Central memory CD4-positive, alpha-beta T cell (primary cell): ENCODE results near the gene RUBCNL.

Experiments
- DNase-seq: peaks from one replicate; pipeline ENCODE4 v3.0.0; 2022

The RUBCNL gene

DNA sequence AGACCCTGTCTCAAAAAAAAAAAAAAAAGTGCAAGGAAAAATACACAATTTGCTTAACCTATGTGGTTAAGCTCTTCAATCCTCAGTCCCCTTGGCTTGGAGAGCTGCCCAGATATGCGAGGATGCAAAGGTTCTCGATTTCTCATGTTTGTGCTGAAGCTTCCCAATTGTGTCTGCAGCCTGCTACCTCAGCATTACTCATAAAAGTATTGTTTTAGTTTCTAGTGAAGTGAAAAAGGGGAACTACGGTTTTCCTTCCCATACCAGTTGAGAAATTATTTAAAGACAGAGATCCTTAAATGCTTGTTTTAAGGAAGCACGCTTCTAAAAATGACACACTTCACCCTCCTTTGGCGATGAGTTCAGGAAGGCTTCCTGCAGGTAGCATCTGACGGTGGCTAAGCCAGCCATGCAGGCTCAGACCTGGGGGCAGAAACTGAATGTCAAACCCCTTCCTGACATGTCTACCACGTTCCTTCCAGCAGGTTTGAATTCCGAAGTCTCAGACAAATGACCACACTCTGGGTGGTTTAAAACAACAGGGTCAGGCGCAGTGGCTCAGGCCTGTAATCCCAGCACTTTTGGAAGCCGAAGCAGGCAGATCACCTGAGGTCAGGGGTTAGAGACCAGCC is 47.9 kb downstream of the RUBCNL start:
- DNase-seq = no peak

- no peak for DNase-seq
These were observed 49.4 kb downstream of the RUBCNL start for GRCh38 chr13:46337700-46338099.

DNA sequence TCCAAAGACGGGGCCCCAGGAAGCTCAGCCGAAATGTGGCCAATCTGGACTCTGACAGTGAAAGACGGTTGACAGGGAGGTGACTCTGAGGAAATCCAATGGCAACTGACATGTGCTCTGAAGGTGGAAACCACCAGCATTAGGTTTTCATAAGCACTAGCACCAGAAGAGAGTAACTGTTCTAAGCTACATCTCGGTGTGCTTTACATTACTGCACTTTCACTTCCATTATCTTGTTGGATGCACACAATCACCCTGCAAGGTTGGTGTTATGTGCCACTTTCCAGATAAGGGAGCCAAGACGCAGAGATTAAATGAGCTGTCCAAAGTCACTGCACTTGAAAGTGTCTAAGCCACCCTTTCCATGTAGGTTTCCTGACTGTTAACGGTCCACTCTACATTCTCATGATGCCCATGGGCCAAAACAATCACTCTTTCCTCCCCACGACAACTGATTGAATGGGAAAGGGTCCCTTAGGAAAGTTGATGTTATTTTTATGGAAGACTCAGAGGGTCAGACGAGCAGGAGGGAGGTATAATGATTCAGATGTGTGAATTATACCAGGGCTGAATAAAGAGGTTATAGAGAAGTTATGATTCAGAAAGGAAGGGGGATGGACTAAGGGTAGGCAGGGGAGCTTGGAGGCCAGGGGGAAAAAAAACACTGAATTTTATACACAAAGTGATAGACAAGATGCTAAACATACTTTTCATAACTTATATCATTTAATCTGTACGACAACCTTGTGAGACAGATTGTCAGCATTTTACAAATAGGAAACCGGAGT is 52.8 kb downstream of the RUBCNL start:
- DNase-seq = no peak

GRCh38 chr13:46332772-46333171 is 54.3 kb downstream of the RUBCNL start:
- no peak for DNase-seq

DNA sequence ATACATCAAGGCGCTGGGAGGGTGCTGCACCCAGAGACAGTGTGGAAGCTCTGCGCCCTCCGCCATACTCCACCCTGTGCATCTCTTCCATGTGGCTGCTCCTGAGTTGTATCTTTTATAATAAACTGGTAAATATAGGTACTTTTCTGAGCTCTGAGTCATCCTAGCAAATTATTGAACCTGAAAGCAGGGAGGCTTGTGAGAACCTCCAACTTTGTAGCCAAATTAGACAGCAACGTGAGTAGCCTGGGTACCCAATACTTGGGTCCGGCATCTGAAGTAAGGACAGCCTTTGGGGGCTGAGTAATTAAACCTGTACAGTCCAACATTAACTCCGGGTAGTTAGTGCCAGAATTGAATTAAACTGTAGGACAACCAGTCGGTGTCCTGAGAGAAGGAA is 57.4 kb downstream of the RUBCNL start:
- no peak for DNase-seq

GRCh38 chr13:46327246-46327645 is 59.8 kb downstream of the RUBCNL start:
- DNase-seq = no peak

DNA sequence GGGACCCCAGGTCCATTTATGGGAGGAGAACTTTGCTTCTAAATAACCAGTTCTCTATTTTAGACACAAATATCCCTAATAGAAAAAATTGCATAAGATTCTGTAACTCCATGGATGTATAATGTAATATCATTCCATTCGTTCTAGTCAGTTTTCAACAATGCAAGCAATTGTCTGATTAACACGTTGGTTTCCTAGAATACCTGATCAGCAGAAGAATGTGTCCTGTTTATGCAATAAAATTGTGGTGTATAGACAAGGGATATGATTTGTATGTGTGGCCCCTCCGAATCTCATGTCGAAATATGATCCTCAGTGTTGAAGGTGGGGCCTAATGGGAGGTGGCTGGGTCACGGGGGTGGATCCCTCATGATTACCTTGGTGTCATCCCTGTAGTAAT is 62.1 kb downstream of the RUBCNL start:
- no peak for DNase-seq

DNA sequence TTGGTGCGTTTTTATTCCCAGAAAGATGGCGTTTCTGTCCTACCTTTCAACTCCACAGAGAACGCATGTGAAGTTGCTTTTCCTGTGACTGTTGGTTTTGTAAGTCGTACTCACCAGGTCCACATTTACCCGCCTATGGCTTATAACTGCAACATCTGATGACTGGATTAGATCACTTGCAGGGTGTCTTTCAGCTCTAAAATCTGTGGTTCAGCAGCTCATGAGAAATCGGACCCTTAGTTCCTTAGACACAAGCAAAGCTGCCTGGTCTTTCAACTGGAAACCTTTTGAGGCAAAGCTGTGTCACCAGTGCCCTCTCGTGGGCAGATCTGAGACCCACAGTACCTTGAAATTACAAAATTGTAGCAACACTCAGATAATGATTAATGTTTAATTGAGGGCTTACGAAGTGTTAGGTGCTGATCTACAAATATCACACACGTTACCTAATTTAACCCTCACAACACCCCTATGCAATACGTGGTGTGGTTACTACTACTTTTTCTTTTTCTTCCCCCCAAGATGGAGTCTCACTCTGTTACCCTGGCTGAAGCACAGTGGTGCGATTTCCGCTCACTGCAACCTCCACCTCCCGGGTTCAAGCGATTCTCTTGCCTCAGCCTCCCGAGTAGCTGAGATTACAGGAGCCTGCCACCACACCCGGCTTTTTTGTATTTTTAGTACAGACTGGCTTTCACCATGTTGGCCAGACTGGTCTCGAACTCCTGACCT is 65.4 kb downstream of the RUBCNL start:
- DNase-seq = peak; percentile 63

- no peak for DNase-seq
These were observed 66.2 kb downstream of the RUBCNL start for GRCh38 chr13:46320821-46321220.

GRCh38 chr13:46320406-46320805 is 66.6 kb downstream of the RUBCNL start:
- no peak for DNase-seq

- no peak for DNase-seq
These were observed 68.1 kb downstream of the RUBCNL start for GRCh38 chr13:46318986-46319385.

DNA sequence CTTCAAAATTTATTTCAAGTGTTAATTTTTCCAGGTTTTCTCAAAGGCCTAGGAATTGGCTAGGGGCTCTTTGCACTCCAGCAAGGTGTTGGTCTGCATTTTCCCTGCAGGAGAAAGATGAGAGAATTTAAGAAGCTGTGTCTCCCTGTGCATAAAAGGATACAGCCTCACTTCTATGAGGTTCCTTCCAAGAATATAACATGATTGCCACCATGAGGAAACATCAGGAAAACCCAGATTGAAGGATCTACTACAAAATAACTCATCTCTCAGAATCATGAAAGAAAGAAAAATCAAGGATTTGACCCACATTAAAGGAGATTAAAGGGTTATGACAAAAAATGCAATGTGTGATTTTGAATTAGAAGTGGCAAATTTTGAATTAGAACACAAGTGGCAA is 69.9 kb downstream of the RUBCNL start:
- no peak for DNase-seq

GRCh38 chr13:46315491-46316075 is 71.5 kb downstream of the RUBCNL start:
- no peak for DNase-seq

DNA sequence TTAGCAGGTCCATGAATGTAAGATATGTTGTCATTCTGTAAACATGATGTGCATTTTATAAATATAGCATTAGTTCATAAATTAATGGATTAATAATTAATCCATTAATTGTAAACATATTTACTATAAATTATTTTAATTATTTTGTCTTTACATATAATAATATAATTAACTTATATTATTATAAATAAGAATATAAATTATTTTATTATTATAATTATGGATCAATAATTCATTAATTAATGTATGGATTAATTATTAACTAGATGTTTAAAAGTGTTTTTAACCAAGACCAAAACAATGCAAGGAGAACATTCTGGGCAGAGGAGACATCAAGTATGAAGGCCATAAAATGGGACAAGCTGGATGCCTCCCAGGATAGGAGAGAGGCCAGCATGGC is 72.0 kb downstream of the RUBCNL start:
- no peak for DNase-seq

DNA sequence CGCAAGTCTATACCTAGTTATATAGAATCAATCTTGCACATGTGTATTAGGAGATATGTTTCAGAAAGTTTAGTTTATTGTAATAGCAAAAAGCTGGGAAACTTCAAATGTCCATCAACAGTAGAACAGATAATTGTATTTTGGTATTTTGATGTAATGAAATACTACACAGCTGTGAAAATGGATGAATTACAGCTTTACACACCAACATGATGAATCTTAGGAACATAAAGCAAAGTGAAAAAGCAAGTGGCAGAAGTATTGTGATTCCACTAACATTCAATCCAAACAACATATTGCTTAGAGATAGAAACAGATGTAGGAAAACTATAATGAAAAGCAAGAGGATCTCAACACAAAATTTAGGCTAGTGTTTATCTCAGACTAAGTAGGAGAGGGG is 72.5 kb downstream of the RUBCNL start:
- DNase-seq = no peak

GRCh38 chr13:46313432-46314257 is 73.4 kb downstream of the RUBCNL start:
- DNase-seq = no peak

DNA sequence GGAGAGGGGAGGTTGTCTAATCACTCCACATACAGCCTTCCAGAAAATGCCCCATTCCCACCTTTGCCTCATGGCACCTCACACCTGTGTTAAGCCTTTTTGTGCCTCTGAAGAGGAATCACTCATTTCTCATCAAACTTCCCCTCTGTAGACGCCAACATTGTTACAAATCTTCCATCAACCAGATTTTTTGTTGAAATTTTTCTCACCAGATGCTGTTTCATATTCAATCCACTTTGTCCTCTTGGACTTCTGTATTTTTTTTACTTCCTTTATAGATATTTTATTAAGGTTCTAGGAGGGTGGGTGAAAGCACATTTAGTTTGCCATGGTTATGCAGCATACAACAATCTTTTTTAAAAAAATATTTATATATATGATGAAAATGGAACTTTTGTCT is 74.0 kb downstream of the RUBCNL start:
- DNase-seq = no peak

GRCh38 chr13:46311217-46311616 is 75.8 kb downstream of the RUBCNL start:
- DNase-seq = no peak

GRCh38 chr13:46310066-46310465 is 77.0 kb downstream of the RUBCNL start:
- no peak for DNase-seq

GRCh38 chr13:46307554-46307953 is 79.5 kb downstream of the RUBCNL start:
- no peak for DNase-seq

DNA sequence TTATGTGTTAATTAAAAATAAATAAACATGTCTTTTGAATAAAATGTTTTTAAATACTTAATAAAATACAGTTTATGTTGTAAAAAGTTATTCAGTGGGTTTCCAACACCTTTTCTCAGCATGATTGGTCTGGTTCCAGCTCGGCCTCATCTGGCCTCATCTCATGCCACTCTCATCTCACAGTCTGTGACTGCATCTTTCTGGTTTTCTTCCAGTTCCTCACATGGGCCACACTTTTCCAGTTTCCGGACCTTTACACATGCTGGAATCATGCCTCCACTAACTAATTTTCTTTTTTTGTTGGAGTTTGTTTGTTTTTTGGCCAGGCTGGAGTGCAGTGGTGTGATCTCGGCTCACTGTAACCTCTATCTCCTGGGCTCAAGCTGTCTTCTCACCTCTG is 82.5 kb downstream of the RUBCNL start:
- no peak for DNase-seq

DNA sequence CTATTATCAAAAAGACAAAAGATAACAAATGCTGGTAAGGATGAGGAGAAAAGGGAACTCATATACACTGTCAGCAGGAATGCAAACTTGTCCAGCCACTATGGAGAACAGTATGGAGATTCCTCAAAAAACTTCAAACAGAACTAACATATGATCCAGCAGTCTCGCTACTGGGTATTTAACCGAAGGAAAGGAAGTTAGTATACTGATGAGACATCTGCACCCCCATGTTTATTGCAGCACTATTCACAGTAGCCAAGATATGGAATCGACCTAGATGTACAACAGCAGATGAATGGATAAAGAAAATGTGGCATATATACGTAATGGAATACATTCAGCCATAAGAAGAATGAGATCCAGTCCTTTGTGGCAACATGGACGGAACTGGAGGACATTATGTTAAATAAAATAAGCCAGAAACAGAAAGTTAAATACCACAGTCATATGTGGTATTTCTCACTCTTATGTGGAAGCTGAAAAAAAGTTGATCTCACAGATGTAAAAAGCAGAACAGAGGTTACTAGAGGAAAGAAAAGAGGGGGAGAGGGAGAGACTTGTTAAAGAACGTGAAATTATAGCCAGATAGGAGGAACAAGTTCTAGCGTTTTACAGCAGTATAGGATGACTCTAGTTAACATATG is 83.2 kb downstream of the RUBCNL start:
- DNase-seq = no peak
